Omental fat pad (tissue), 4 donors: ENCODE results near the gene DSCAML1. TPM values are rescaled to one million over a fixed set of nuclear protein-coding genes. Genes with fewer than 3 reads are reported as not detected.

Experiments used
- ATAC-seq: fragments of 150-250 bp; one replicate; pipeline ENCODE4 v1.9.1; 2016; ENCODE audit warnings: mild to moderate bottlenecking, moderate library complexity; ENCODE audit not compliant: low FRiP score
- DNase-seq: peaks from one replicate; pipeline ENCODE4 v3.0.0-alpha.2; 2019; ENCODE audit warnings: low spot score
- CTCF ChIP-seq, 3 donors: fragments of 450-650 bp; IDR thresholded peaks; one replicate each; pipeline ENCODE4 v1.5.1; 2016 to 2017; ENCODE audit warnings: antibody characterized with exemption in 3 of 3, mild to moderate bottlenecking in 3 of 3, moderate library complexity in 2 of 3
- total RNA-seq, 4 donors: library from RNA; depleted of rRNA; stranded (reverse); fragments of >200 nt; gene quantifications; one replicate each; pipeline ENCODE4 v1.1.0, GENCODE V29; 2016

The DSCAML1 gene
- total RNA-seq, 4 donors from 2014 or later = 0.95 to 10.9 (median 3.9) TPM

- ATAC-seq (no peak), DNase-seq (no peak)
- TF ChIP-seq CTCF (IDR thresholded peaks at IDR 0.05) = no peak
Measured at GRCh38 chr11:117462864-117463247, 334.2 kb downstream of the DSCAML1 start.

- no peak for TF ChIP-seq CTCF (IDR thresholded peaks at IDR 0.05)
- ATAC-seq (no peak), DNase-seq (no peak)
Measured at GRCh38 chr11:117462183-117462863, 334.7 kb downstream of the DSCAML1 start.

GRCh38 chr11:117461396-117462182 lies 335.4 kb downstream of the DSCAML1 start:
- DNase-seq (no peak), ATAC-seq (no peak)
- TF ChIP-seq CTCF (IDR thresholded peaks at IDR 0.05) = no peak

GRCh38 chr11:117459979-117460300 lies 337.1 kb downstream of the DSCAML1 start:
- no peak for TF ChIP-seq CTCF (IDR thresholded peaks at IDR 0.05)
- DNase-seq (no peak), ATAC-seq (no peak)

GRCh38 chr11:117459123-117459978 lies 337.7 kb downstream of the DSCAML1 start:
- no peak for TF ChIP-seq CTCF (IDR thresholded peaks at IDR 0.05)
- DNase-seq (no peak), ATAC-seq (no peak)

GRCh38 chr11:117458275-117459122 lies 338.5 kb downstream of the DSCAML1 start:
- ATAC-seq = no peak
- TF ChIP-seq CTCF (IDR thresholded peaks at IDR 0.05) = no peak
- DNase-seq = no peak
